HG02588 (cell line): ENCODE measurements around the gene RAP2A.

Experiments
- ATAC-seq: cut with Tn5 transposase; IDR thresholded peaks from one replicate; pipeline ENCODE4 v1.9.1; 2021; ENCODE audit warnings: mild to moderate bottlenecking, moderate library complexity; ENCODE audit not compliant: unreplicated experiment

RAP2A gene

DNA sequence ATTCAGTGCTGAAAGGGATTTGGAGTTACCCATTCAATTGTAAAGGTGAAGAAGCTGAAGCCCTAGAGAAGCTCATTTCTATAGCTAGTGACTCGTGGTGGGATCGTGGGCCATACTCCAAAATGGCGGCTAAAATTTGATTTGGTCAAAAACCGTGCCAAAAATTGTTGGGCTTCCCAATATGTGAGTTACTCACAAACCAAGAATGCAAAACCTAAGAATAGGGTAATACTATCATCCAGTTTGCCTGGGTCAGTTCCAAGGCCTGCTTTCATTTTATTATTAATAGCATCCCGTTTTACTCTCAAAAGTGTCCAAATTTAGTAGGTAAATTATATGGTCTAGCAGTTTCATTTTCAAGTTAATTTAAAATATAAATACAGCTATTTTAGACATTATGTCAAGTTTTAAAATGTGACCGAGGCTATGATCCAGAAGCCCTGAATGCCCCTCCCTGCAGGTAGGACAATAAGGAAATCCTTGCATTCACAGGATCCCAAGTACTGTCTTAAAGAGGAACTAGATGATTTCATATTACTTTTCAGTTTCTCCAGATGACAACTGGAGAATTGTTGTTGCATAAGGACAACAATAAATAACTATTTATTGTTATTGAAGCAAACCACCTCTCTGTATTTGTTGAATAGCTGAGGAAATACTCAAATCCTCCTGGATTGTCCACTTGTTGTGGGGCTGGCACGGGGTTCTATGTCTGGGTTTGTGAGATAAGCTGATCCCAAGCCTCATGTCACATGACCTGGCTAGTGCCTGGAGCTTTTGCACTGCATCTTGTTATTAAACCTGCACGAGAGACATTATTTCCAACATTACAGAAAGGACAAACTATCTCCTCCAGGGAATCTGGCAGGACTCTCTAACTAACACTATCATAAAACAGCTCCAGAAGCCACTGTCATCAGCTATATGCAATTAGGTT lies 11.6 kb upstream of the RAP2A start:
- no peak for ATAC-seq

DNA sequence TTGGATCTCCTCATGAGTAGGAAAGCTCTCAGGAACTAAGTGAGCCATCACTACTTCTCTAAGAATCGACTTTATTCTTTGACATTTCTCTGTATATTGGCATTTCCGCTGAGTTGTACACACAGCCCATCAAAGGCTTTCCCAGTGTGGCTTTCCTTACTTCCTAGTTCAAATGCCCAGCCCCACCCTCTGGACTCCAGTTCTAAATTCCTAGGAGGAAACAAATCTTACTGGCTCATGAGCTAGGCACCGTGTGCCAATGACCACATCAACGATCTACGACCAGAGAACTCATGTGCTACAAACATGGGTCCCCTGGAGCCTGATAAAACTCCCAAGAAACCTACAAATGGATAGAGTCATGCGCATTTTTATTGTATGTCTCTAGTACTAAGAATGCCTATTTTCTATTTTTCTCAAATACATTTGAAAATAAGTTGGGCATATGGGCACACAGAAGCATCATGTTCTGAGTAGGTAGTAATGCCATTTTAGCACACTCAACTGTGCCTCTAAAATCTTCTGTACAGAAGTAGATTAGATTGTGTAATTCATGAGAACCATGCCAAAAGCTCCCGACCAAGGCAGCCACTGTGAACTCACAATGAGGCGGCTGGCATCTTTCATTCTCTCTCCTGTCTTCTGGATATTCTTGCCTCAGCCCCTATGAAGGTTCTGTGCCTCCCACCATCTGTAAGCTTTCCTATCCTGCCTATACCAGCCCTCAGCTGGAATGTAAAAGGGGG lies 10.5 kb upstream of the RAP2A start:
- no peak for ATAC-seq

DNA sequence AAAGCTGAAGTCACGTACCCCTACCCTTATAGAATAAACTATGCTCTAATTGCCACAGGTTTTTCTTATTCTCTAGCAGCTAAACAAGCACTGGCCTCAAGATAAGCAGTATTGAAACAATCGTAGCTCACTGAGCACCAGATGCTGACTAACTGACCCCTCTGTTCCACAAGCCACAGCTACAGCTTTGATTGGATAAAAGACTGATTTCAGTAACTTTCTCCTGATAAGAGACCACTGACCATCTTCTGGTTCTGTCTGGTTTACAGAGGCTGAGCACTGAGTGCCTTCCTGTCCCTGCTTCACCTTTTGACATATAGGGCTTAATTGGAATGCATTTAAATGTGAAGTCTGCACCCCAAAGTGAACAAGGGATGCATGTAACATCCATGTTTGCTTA lies 8.4 kb upstream of the RAP2A start:
- ATAC-seq: no peak

DNA sequence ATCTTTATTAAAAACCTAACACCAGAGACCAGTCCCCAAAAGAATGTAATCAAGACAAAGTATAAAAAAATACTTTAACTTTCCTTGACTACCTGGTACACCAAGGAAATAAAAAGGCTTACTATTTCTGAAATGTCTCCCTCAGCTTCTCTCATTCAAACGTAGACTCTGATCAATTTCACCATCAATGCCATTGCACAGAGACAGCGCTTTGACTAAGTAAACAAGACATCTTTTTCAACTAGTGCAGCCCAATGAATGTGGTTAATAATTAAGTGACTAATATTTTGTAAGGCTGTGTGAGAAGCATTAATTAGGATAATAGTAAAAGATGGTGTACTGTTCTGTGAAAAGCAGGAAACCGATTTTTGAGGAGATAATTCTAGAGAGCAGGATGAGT lies 7.3 kb upstream of the RAP2A start:
- ATAC-seq: no peak

DNA sequence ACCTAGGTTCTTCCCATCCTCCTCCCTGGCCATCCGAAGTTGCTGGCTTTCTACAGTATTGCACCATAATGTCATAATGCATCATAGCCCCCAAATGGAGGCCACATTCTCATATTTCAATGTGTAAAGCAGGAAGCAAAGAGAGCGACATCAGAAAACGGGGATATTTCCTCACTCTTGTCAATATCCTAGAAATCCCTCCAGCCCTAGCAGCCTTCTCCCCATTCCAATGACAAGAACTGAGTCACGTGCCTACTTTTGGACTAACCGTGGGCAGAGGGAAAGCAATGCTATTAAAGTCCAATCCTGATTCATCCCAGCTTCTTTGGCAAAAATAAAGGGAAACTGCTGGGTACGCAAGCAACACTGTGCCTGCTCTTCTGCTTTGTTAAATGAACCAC lies 4.3 kb upstream of the RAP2A start:
- ATAC-seq: no peak

DNA sequence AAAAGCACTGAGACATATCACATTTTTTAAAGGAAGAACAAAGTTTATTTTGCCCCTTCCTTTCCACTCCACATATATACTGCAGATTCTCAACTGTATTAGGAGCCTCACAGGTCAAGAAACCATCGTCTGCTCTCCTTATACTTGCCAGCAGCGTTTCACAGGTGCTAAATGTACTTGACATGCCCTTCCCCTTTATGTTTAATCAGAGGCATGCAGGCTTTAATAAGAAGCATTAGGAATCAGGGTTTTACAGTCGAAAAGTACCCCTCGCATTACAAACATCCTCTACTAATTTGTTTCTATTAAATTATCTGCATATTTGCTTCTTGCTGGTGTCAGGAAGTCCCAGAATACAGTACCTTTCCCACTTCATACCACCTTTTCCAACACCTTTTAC lies 3.7 kb upstream of the RAP2A start:
- ATAC-seq: no peak

DNA sequence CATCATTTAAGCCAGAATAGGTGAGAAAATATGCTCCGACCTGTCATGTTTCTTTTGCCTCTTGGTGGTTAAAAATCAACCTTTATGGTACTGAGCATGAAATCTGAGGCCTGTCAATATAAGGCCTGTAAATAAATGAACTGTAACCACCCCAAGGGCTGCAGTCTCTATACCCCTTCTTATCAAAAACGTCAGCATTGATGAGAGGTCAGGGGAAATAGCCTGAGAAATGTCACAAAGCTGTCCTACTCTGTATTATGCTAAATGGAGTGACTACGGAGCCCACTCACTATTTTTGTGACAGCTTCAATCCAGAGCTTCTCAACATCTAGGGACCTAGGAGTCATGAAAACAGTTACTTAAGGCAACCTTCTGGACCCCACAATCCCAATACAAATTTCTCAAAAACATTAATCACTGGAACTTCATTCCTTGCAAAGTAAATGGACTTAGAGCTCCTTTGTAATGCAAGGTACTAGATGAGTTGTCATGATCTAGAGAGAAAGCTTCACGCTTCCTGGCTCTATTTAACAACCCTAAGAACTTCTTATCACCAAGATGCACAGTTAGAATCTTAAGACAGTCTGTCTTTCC lies 2.7 kb upstream of the RAP2A start:
- no peak for ATAC-seq

DNA sequence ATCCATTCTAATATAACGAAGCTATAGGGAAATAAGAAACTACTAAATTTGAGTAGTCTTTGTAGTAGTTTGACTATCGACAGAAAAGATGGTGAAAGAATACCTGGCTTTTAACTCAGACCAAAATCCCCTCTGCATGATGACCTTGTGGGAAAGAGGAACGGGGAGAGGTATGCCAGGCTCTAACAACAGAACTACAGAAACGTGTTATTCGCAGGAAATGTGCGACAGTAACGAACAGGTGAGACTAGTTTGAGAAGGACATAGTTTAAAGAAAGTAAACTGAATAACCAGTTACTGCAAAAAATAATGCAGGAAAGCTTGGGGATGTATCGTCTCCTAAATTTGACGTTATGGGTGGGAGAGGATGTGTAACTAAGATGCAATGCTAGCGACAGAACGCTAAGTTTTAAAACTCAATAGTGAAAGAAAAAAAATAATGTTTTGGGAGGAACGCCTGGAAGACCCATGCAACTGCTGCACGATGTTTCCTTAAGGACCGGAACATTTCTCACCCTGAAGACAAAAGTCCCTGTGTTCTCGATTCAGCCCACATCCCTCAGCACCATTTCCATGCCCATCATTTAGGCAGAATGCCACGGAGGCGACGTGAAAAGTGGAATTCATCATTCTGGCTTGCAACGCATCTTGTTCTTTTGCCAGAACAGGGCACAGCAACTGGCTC lies 1.6 kb upstream of the RAP2A start:
- no peak for ATAC-seq

DNA sequence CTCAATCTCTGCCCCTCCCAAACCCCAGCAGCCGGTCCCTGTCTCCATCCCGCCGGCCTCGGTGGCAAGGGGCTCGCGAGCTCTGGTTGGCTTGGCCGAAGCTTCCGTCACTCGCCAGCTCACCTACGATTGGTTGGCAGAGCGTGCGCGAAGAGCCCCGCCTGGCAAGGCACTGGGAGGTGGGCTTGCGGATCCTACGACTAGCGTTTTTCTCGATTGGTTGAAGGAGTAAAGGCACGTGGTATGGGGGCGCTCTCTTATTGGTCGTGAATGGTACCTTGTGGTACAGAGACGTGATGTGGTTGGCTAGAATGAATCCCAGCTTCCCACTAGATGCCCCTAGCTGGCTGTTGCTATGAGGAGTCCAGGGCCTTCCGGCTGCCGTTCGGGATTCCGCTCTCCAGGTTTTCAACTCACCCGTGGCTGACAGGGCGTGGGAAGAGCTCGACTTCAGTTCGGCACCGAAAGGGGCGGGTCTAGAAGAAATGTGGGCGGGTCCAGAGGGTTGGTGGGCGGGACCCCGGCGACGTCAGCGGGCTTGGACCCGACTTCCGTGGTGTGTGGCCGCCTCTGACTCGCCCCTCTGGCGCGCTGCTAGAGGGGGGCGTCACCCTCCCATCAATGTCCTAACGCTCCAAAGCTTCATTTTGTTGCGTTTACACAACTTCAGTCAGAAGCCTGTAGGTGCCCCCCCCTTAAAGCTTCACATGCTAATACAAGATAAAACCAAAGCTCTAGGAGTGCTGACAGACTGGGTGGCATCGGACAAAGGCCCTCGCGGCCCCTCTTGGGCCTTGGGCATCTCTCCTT lies 847 bp upstream of the RAP2A start:
- peak; percentile 78 for ATAC-seq

DNA sequence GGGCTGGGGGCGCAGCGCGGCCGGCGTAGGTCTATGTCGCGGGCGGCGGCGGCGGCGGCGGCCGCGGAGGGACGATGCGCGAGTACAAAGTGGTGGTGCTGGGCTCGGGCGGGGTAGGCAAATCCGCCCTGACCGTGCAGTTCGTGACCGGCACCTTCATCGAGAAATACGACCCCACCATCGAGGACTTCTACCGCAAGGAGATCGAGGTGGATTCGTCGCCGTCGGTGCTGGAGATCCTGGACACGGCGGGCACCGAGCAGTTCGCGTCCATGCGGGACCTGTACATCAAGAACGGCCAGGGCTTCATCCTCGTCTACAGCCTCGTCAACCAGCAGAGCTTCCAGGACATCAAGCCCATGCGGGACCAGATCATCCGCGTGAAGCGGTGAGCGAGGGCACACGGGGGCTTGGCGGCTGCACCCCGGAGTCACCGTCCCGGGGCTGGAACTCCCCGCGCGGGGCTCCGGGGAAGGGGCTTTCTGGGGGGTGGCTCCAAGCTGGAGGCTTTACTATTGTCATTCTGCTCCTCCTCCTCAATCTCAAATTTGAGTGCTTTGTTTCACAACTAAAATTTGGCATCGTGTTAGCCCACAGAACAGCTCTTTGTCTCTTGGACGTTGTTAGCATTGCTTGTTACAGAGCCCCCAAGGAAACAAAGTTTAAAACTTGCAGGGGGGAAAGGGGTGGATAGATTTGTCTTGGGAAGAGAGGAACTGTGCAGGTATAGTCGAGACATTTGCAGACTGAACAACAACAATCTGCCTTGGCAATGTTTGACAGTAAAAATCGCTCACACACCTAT lies 630 bp downstream of the RAP2A start:
- ATAC-seq: peak; percentile 3

DNA sequence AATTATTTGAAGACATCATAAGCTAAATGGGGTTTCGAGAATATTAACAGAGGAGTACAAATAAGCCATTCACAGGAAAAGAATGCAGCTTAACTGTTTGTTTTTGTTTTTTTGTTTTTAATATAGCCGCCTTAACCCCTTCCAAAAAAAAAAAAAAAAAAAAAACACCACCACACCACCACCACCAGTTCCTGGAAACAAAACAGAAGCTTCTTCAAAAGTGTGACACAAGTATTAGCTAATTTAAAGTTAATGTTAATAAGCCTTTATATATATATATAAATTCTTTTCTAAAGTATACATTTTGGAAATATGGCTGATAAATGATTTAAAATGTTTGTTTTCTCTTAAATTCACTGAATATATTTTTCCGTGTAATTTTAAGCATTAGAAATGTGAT lies 1.4 kb downstream of the RAP2A start:
- no peak for ATAC-seq

DNA sequence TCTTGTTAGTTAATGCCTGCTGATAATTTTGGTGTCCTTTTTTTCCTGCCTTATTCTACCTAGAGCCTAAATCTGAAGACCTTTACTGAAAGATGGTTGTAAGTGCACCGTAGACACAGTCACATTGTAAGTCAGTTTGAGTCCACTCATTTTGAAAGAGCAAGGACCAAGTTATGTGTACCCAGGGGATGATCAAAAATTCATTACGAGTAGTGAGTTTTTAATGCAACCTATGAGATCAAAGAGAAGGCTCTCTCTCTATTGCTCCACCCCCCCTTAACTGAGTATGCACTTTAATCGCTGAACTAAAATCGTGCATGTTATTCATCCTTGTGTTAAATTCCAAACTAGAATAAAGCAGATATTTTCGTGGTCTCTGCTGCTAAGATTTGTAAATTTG lies 1.8 kb downstream of the RAP2A start:
- no peak for ATAC-seq

DNA sequence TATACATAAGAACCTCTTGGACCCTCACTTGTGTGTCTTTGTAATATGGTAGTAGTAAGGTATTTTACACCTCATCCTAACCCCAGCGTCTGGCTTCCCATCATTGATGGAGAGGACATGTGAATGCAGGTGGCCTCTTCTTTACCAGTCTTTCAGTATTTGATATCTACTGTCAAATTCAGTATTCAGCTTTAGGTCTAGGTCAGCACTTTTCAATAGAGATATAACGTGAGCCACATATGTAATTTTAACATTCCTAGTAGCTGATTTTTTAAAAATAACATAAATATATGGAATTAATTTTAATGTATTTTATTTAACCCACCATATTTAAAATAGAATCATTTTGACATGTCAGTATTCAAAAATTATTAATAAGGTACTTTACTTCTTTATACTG lies 2.9 kb downstream of the RAP2A start:
- ATAC-seq: no peak

DNA sequence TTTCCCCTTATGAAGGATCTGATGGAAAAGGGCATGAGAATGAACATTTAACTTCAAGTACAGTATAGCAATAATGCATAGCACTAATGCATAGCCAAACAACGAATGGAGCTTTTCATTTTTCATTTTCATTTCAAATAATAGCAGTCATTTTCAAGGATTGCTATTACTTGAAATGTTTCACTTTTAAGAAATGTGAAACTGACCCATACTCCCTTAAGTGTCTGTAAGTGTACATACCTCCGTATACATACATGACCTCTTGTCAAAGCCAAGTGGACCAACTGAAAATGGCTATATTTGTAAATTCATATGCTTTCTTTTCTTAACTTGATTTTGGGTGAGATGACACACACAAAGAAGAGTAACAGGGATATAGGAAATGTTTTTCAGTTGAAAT lies 3.8 kb downstream of the RAP2A start:
- ATAC-seq: no peak

DNA sequence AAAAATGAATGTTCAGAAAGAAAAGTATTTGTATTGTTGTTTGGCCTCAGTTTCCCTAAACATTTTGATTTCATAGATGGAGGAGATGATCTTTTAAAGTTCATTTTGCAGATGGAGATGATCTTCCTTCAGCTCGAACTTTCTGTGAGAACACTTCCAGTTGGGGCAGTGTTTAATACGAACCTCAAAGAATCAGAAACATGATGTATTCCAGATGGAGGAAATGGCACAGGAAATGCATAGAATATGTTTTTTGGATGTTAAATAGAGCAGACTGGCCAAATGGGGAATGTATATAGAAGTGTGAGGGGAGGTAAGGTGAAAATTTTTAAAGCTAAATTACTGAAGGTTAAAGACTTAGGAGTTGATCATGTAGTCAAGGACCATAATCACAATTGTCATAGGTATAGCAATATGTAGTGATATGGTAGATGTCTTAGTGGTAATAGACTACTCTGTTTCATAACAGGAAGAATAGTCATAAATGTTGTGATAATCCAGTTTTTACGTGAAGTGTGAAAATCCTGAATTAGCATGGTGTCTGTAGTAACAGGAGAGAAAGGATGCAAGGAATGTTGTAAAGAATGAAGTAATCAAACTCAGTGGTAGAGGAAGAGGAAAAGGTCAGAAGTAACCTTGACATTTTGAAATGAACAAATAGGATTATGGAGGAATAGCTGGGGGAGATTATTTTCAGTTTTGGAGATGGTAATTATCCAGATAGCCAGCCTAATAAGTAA lies 5.1 kb downstream of the RAP2A start:
- no peak for ATAC-seq

DNA sequence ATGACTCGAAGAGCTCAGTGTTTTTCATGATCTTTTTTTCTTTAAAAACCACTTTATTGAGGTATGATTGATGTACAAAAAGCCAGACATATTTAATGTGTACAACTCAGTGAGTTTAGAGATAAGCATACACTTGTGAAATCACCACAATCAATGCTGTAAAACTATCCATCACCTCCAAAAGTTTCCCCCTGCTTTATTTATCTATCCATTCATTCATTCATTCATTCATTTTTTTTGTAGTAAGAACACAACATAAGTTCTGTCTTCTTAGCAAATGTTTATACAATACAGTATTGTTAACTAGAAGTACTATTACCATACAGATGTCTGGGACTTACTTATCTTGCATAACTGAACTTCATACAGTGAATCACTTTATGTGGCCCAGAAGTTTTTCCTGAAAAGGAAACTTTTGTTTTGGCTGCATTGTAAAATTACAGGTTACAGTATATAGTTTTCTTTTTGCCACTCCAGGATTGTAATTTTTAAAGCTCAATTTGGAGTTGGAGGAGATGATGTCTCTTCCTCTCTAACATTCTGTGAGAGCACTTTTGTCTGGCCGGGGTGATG lies 6.7 kb downstream of the RAP2A start:
- no peak for ATAC-seq

DNA sequence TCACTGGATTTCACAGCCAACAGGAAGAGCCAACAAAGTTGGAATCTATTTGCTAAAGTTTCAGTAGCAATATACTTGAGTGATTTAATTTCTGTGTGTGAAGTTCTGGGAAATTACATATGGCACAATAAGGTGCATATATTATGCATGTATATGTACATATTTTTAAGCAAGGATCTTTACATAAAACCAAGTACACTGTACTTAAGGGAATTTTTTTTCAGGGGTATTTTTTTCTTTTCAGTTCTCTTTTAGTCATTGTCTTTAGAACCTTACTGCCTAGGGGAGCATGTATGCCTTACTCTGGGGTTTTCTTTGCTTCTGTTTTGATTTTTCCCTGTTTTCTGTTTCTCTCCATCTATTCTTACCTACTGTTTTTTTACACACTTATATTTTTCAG lies 7.4 kb downstream of the RAP2A start:
- peak; percentile 65 for ATAC-seq

DNA sequence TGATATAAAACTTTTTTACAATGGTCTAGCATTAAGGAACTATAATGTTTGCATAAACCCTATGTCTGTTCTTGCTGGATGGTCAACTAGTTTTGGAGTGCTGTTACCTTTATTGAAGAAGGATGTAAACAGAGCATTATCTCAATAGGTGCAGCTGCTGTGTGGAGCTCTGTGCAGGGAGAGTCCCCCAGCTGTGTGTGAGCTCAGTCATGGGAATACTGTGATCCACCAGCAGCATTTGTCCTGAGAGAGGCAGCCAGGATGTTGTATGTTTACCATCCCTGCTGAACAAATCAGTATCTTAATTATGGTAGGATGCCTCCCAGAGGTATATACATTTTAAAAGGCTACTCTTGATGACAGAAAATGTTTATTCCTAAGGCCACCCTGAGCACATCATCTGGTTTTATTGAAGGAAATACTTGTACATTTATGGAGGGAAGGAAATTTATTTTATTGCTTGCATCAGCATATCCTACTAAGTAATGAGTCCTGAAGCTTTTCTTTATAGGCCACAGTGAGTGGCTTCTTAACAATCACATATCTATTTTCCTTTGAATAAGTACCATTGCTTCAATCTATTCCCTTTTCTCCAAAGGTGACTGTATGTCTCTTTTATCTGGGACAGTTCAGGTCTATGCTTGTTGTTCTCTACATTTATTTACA lies 11.7 kb downstream of the RAP2A start:
- no peak for ATAC-seq
